Amygdala (tissue), 56 donors: ENCODE measurements around the gene HILPDA.

Source experiments
- DNase-seq, 56 donors: peaks; one replicate each; lab custom pipeline; 2025; lab: John Stamatoyannopoulos, UW

The HILPDA gene

DNA sequence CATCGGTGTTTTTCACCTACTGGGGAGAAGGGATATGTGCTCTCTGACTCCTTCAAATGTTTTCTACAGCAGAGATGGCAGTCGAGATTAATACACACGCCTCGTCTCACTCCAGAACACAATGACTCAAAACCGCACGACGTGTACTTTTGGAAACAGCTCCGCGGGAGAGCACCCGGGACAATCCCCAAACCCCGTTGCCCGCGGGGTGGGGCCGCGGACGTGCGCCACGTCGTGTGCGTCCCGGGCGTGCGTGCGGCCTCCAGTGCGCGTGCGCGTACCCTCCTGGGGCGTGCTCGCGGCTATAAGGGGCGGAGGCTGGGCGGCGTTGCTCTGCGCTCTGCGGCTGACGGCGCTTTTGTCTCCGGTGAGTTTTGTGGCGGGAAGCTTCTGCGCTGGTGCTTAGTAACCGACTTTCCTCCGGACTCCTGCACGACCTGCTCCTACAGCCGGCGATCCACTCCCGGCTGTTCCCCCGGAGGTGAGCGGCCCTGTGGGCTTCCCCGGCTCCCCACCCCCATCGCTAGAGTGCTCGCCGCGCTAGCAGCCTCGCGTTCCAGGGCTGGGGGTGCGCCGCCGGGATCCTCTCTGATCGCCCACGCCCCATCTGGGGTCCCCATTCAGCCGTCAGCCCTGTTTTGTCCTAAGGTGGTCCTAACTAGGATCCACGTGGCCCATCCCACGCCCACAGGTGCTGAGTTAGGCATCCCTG, at the start of gene HILPDA:
Gene HILPDA, plus strand, starts transcription at position 336 of the 712 bp plus-strand sequence. CDS start 1,391 bp downstream, outside the sequence.
- DNase-seq, result peak; percentile 32 to 90 (median 77)

- no peak for DNase-seq
Observed at GRCh38 chr7:128406314-128407232, 49.1 kb upstream of the HILPDA start.

GRCh38 chr7:128407233-128407589, 48.5 kb upstream of the HILPDA start:
- no peak for DNase-seq

- no peak for DNase-seq
Observed at GRCh38 chr7:128407751-128408708, 47.6 kb upstream of the HILPDA start.

DNA sequence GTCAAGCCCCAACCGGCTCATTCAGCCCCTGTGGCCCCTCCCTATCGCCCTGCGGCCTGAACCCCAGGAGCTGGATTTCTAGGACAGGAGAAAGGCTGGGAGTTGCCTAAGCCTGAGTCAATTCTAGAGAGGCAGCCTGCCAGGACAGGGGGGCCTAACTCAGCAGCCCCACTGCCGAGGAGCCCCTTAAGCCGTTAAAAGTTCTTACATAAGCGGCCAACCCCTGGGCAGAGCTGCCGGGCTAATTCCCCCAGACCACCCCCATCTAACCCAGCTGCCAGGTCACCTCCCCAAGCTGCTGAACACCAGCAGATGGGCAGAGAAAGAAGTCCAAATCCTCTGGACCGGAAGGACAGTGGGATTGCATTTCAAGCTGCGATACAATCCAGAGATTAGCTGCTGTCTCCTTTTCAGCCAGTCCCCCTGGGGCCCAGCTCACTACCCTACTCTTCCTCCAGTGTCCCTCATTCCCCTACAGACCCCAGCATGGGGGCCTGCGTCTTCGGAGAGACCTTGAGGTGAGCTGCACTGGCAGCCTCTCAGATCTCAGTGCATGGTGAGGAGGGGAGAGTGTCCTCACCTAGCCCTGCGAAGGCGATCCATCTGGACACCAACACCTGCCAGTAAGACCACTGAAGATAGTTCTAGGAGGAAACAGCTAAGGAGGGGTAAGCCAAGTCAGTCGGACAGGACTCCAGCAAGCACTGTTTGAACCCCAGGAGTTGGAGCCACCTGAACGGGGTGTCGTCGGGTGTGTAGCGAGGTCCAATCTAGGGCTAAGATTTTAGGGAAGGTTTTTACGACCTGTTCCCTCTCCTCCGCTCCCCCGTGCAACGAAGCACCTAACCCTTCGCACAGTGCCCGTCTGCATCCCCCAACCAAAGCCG, 46.7 kb upstream of the HILPDA start:
- no peak for DNase-seq

GRCh38 chr7:128409596-128410450, 45.9 kb upstream of the HILPDA start, which contains the start of gene IMPDH1:
IMPDH1 (minus strand) TSS chr7:128409982; CDS start chr7:128409901, 81 bp downstream.
- DNase-seq, result peak in 53 of 56 donors; percentile 8 to 97 (median 66)

GRCh38 chr7:128410451-128410753, 45.3 kb upstream of the HILPDA start:
- no peak for DNase-seq

DNA sequence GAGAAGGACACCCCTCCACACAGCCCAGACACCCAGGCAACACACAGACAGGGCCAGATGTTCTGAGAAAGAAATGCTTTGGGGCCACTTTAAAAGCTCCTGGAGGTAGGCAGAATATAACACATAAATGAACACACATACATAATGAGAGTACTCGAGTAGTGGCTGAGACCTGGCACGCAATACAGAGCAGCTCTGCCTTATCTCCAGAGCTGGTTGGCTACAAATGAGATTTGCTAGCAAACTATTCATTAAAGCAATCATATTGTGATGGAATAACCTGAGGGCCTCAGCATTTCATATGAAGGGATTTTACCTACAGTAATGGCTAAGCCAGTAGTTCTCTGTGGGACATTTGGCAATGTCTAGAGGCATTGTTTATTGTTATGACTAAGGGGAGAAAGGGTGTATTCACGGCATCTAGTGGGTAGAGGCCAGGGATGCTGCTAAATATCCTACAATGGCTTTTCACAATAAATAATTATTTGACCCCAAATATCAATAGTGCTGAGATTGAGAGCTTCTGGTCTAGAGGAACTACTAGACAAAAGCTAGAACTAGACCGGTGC, 40.4 kb upstream of the HILPDA start:
- no peak for DNase-seq

DNA sequence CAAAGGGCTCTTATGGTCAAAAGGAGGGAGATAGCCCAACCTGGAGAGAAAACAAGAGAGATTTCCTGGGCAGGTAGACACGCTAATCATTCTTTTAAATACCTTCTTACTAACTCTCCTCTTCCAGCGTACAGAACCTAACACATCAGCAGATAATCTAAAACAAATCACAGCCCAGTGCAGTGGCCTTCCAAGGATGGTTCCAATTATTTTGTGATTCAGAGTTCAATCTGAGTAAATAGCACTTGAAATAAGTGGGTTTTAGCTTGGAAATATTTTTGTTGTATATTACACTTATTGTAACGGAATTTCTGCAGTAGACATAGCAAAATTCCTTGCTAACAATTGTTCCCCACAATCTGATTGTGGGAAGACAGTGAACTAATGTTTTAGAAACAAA, 38.6 kb upstream of the HILPDA start:
- DNase-seq, result no peak

GRCh38 chr7:128419257-128419656, 36.4 kb upstream of the HILPDA start:
- peak in 1 of 56 donors; percentile 27 for DNase-seq

- DNase-seq, result no peak
Observed at GRCh38 chr7:128420773-128421172, 34.9 kb upstream of the HILPDA start.

GRCh38 chr7:128421384-128421783, 34.3 kb upstream of the HILPDA start:
- DNase-seq, result no peak

- DNase-seq, result no peak
Observed at GRCh38 chr7:128422037-128422436, 33.6 kb upstream of the HILPDA start.

DNA sequence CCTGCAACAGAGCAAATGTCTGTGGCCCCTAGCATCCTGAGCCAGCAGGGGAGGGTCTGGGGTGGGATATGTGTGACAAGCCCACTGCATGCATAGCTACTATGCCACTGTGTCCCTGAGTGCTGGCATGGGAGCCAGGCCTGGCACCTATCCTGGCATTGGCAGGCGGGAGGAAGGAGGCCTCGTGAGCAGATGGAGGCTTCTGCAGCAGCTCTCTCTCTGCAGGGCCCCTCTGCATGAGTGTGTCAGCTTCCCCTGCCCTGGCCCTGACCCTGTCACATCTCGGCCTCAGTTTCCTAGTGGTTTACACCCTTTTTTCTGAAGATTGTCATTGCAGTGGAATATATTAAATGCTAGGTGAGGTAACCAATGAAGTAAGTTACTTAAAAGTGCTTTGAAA, 32.8 kb upstream of the HILPDA start:
- DNase-seq, result peak in 9 of 56 donors; percentile 15 to 38 (median 27)

- DNase-seq, result no peak
Observed at GRCh38 chr7:128424686-128425275, 30.9 kb upstream of the HILPDA start.

- DNase-seq, result peak in 31 of 56 donors; percentile 8 to 84 (median 43)
Observed at GRCh38 chr7:128425850-128426249, 29.8 kb upstream of the HILPDA start.

GRCh38 chr7:128427289-128427891, 28.3 kb upstream of the HILPDA start:
- DNase-seq, result peak in 1 of 56 donors; percentile 69
